Lung (tissue), 12 donors: Measurements from ENCODE around the gene TOMT. TPM values are rescaled to one million over a fixed set of nuclear protein-coding genes. Genes with fewer than 3 reads are reported as not detected.

Experiments used
- ATAC-seq: fragments of 200-7000 bp; cut with Tn5 transposase; one replicate; pipeline ENCODE4 v1.9.1; 2020; ENCODE audit warnings: moderate number of reproducible peaks; ENCODE audit not compliant: insufficient read depth, low FRiP score
- DNase-seq, 3 donors: peaks; one replicate each; pipeline ENCODE4 v3.0.0-alpha.2; 2013 to 2017
- H3K27ac ChIP-seq, 2 donors: one replicate each; pipeline ENCODE4 v1.5.1; 2013; ENCODE audit warnings: mild to moderate bottlenecking in 2 of 2, moderate library complexity in 2 of 2, control low read depth in 1 of 2, inconsistent platforms in 1 of 2, low read depth in 1 of 2, low read length in 1 of 2
- H3K27me3 ChIP-seq, 3 donors: one replicate each; pipeline ENCODE4 v1.5.1; 2013; ENCODE audit warnings: low read length in 2 of 3; ENCODE audit not compliant: control insufficient read depth in 3 of 3, insufficient read depth in 3 of 3
- H3K36me3 ChIP-seq, 4 donors: one replicate each; pipeline ENCODE4 v1.5.1; 2013; ENCODE audit warnings: low read length in 4 of 4, mild to moderate bottlenecking in 1 of 4, moderate library complexity in 1 of 4; ENCODE audit not compliant: control insufficient read depth in 4 of 4, insufficient read depth in 4 of 4
- H3K4me1 ChIP-seq, 5 donors: one replicate each; pipeline ENCODE4 v1.5.1; 2013; ENCODE audit warnings: low read length in 5 of 5, mild to moderate bottlenecking in 2 of 5, moderate library complexity in 1 of 5; ENCODE audit not compliant: control insufficient read depth in 5 of 5, insufficient read depth in 5 of 5
- H3K4me3 ChIP-seq: one replicate; pipeline ENCODE4 v1.5.1; 2013; ENCODE audit warnings: mild to moderate bottlenecking, control low read depth, moderate library complexity
- H3K9ac ChIP-seq, 2 donors: one replicate each; pipeline ENCODE4 v1.5.1; 2013; ENCODE audit warnings: low read length in 2 of 2, control low read depth in 1 of 2; ENCODE audit not compliant: insufficient read depth in 1 of 2
- H3K9me3 ChIP-seq, 4 donors: one replicate each; pipeline ENCODE4 v1.5.1; 2013; ENCODE audit warnings: low read length in 3 of 4, mild to moderate bottlenecking in 1 of 4, moderate library complexity in 1 of 4; ENCODE audit not compliant: control insufficient read depth in 4 of 4, insufficient read depth in 3 of 4
- CTCF ChIP-seq: IDR thresholded peaks from 2 replicates; pipeline ENCODE4 v1.5.1; 2012; ENCODE audit warnings: mild to moderate bottlenecking; ENCODE audit errors: control extremely low read depth, extremely low read depth
- WGBS, 2 donors: extraction: QIAGEN DNeasy Blood & Tissue Kit; methylation state at CpG; one replicate each; pipeline ENCODE4 v1.1.7; 2013; 5-methylcytosine and 5-hydroxymethylcytosine counted together
- polyA plus RNA-seq, 2 donors: library from polyadenylated mRNA; stranded (reverse); fragments of 200-250 nt; gene quantifications; one replicate each; pipeline ENCODE4 v1.2.1, GENCODE V29; 2013
- total RNA-seq, 2 donors: library from RNA; depleted of rRNA in 1 of 2; stranded (reverse); fragments of >200 nt in 1 of 2; gene quantifications; one replicate each; pipeline ENCODE4 v1.2.1, GENCODE V29; 2014 to 2021
- donor health status: control.
- donor health status: control.
- donor health status: Bipolar disorder and iron deficiency.
- donor health status: healthy.
- donor health status: DM: yes; HTN: yes; CAD: no.

The TOMT gene
- total and polyA plus RNA-seq, 4 donors, result not detected

- peaks cover 0 to 9% (median 0%) of the 10 kb centered on the region in 3 donors for H3K27me3 ChIP-seq
- peaks cover 0 to 13% (median 0%) of the 10 kb centered on the region in 5 donors for H3K4me1 ChIP-seq
- no peaks in the 10 kb centered on the region for H3K9me3 ChIP-seq
- H3K9ac ChIP-seq, result peak overlapping the region; percentile 60 to 99
- WGBS, 2 donors, result 3 to 4% methylated on average over 10 of the region's 10 CpGs
- ATAC-seq, result no peak
- peak in 1 of 3 donors; percentile 26 for DNase-seq
- peak overlapping the region; percentile 18 for H3K4me3 ChIP-seq
- TF ChIP-seq CTCF, result no peak
- peak overlapping the region; percentile 97 for H3K27ac ChIP-seq
- peaks cover 0 to 7% (median 0%) of the 10 kb centered on the region in 4 donors for H3K36me3 ChIP-seq
Observed at GRCh38 chr11:72111300-72112142, 5.8 kb downstream of the TOMT start.

GRCh38 chr11:72112143-72112977 lies 6.6 kb downstream of the TOMT start, which contains the start of gene ANAPC15:
TSS of gene ANAPC15 (minus strand) at chr11:72112695. CDS start at chr11:72111276, 1,419 bp downstream.
- Histone ChIP-seq H3K9ac (peak within 1 kb of the TSS; percentile 71 to 99), H3K4me1 (peaks cover 0 to 13% (median 0%) of the 10 kb centered on the region in 5 donors), H3K9me3 (no peaks in the 10 kb centered on the region), H3K27me3 (peaks cover 0 to 11% (median 0%) of the 10 kb centered on the region in 3 donors), H3K27ac (peak within 1 kb of the TSS; percentile 97), H3K36me3 (peaks cover 0 to 7% (median 0%) of the 10 kb centered on the region in 4 donors), H3K4me3 (peak within 1 kb of the TSS; percentile 51)
- no peak for TF ChIP-seq CTCF
- peak; percentile 93 for ATAC-seq
- WGBS, 2 donors, result 0% methylated on average over 49 of the region's 49 CpGs
- peak; percentile 99 to 100 (median 100) for DNase-seq

- TF ChIP-seq CTCF, result no peak
- Histone ChIP-seq H3K27me3 (peaks cover 0 to 12% (median 0%) of the 10 kb centered on the region in 3 donors), H3K4me3 (no peak overlapping the region), H3K36me3 (peaks cover 0 to 7% (median 0%) of the 10 kb centered on the region in 4 donors), H3K9me3 (no peaks in the 10 kb centered on the region), H3K4me1 (peaks cover 0 to 13% (median under 1%) of the 10 kb centered on the region in 5 donors), H3K27ac (peak overlapping the region; percentile 94 to 97), H3K9ac (peak overlapping the region; percentile 71 to 80)
- WGBS, 2 donors, result 65 to 66% methylated on average over 9 of the region's 9 CpGs
- DNase-seq (no peak), ATAC-seq (no peak)
Observed at GRCh38 chr11:72112978-72113808, 7.5 kb downstream of the TOMT start.
